Middle frontal gyrus (tissue), 1 donor: ENCODE data around the gene ZNF486.
A peak's percentile ranks its signal among the peaks of the same experiment; 100 is the strongest.
"Not testable (repeated sequence)": the region's sequence is repeated elsewhere in the genome, so short reads cannot be mapped to it uniquely, and the experiment has no call there.

Experiments used
- DNase-seq: peaks from one replicate; pipeline ENCODE4 v3.0.0-alpha.2; 2015; ENCODE audit warnings: low spot score; ENCODE audit errors: extremely low spot score

ZNF486 gene

DNA sequence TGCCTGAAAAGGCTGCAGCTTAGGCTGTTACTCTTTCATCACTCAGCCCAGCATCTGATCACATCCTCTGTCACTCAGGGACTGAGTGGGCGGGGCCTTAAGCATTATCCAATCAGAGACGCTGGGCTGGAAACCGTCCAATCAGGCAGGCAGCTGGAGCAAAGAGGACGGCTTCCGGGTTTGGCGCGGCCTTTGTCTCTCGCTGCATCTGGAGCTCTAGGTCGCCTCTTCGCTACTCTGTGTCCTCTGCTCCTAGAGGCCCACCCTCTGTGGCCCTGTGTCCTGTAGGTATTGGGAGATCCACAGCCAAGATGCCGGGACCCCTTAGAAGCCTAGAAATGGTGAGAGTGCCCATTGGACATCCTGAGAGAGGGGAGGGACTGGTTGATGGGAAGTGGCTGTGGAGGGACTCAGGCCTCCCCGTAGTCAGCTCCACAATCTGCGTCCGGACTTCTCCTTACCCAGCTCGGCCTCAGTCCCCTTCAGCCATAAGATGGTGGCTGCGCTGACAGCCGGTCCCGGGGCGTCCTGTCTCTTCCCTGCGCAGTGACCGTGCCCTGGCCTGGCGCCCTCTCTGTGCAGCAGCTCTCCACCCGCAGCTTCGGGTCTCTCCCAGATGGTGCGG is at the start of gene ZNF486:
TSS of gene ZNF486 (plus strand) at position 195 of the 625 bp plus-strand sequence. CDS start at position 312, 117 bp downstream.
- DNase-seq = peak; percentile 93

DNA sequence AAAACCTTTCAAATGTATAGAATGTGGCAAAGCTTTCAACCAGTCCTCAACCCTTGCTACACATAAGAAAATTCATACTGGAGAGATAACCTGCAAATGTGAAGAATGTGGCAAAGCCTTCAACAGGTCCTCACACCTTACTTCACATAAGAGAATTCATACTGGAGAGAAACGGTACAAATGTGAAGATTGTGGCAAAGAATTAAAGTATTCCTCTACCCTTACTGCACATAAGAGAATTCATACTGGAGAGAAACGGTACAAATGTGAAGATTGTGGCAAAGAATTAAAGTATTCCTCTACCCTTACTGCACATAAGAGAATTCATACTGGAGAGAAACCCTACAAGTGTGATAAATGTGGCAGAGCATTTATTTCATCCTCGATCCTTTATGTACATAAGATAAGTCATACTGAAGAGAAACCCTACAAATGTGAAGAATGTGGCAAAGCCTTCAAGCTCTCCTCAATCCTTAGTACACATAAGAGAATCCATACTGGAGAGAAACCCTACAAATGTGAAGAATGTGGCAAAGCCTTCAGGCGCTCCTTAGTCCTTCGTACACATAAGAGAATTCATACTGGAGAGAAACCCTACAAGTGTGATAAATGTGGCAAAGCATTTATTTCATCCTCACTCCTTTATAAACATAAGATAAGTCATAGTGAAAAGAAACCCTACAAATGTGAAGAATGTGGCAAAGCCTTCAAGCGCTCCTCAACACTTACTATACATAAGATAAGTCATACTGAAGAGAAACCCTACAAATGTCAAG is 48.8 kb upstream of the ZNF486 start:
- not testable (repeated sequence) for DNase-seq

DNA sequence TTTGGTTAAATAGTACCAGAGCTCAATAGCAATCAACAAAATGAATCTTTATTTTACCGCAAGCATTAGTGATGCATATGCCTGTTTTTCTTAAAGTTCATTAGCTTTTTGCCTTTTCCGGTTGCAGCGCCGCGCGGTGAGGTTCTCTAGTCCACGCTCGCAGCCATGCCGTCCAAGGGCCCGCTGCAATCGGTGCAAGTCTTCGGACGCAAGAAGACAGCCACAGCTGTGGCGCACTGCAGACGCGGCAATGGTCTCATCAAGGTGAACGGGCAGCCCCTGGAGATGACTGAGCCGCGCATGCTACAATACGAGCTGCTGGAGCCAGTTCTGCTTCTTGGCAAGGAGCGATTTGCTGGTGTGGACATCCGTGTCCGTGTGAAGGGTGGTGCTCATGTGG is 42.1 kb upstream of the ZNF486 start:
- no peak for DNase-seq

DNA sequence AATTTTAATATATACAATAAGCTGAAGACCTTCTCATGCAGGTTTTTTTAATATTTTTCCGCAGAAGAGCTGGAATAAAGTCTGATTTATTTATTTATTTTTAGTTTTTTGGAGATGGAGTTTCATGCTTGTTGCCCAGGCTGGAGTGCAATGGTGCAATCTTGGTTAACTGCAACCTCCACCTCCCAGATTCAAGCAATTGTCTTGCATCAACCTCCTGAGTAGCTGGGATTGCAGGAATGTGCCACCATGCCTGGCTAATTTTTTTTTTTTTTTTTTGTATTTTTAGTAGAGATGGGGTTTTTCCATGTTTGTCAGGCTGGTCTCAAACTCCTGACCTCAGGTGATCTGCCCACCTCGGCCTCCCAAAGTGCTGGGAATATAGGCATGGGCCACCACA is 34.1 kb upstream of the ZNF486 start:
- DNase-seq = not testable (repeated sequence)

DNA sequence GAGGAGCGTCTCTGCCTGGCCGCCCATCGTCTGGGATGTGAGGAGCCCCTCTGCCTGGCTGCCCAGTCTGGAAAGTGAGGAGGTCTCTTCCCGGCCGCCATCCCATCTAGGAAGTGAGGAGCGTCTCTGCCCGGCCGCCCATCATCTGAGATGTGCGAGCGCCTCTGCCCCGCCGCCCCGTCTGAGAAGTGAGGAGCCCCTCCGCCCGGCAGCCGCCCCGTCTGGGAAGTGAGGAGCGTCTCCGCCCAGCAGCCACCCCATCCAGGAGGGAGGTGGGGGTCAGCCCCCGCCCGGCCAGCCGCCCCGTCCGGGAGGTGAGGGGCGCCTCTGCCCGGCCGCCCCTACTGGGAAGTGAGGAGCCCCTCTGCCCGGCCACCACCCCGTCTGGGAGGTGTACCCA is 29.3 kb upstream of the ZNF486 start:
- not testable (repeated sequence) for DNase-seq

DNA sequence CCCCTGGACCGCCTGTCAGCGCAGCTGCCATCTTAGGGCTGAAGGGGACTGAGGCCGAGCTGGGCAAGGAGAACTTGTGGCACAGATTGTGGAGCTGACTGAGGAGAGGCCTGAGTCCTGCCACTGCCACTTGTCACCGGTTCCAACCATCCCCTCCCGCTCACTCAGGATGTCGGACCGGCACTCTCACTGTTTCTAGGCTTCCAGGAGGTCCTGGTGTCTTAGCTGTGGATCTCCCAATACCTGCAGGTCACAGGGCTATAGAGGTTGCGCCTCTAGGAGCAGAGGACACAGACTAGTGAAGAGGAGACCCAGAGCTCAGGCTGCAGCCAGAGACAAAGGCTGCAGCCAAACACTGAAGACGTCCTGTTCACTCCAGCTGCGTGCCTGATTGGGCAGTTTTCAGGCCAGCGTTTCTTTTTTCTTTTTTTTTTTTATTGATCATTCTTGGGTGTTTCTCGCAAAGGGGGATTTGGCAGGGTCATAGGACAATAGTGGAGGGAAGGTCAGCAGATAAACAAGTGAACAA is 15.3 kb upstream of the ZNF486 start:
- DNase-seq = no peak

DNA sequence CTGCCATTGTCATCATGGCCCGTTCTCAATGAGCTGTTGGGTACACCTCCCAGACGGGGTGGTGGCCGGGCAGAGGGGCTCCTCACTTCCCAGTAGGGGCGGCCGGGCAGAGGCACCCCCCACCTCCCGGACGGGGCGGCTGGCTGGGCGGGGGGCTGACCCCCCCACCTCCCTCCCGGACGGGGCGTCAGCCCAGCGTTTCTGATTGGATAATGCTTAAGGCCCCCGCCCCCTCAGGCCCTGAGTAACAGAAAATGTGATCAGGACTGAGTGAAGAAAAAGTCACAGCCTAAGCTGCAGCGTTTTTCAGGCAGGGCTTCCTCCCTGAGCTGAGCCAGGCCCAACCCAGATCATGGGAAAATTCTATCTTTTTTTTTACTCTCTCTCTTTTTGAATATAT is 14.5 kb upstream of the ZNF486 start:
- DNase-seq = not testable (repeated sequence)

DNA sequence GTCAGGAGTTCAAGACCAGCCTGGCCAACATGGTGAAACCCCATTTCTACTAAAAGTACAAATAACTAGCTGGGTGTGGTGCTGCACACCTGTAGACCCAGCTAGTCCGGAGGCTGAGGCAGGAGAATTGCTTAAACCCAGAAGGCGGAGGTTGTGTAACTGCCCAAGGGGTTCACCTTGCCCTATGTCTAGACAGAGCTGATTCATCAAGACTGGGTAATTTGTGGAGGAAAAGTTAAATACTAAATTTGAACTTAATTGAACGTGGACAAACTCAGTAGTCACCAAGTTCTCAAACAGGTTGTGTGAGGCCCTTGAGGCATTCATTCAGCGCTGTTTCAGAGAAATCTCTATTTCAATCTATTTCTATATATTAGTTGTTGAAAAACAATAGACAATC is 13.7 kb upstream of the ZNF486 start:
- no peak for DNase-seq

DNA sequence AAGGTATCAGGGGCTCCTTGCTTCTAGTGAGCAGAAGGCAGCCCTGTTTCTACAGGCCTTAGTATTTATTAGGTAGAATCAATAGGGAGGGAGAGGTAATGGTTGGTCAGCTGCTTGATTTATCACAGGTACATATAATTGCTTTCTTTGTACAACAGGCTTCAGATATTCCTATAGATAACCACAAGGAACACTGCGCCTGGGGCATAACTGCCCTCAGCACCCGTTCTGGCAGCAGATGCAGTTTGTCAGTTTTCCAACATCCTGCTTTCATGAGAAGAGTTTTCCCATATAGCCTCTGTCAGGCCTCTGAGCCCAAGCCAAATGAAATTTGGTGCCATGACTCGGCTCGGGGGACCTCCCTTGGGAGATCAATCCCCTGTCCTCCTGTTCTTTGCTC is 12.4 kb upstream of the ZNF486 start:
- DNase-seq = no peak

DNA sequence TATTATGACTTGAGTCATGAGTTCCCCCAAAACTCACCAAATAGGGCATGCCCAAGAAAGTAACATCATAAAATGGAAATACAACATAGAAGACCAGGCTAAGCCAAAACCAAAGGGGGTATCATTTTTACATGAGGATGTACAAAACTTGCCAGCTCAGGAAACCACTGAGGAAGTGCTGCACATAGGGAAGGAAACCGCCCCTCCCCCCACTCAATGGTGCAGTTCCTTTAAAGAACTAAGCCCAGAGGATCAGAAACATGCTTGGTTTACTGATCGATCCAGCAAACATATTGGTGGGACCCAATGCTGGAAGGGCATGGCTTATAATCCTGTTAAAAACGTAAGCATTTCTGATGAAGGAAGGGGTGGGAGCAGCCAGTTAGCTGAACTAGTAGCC is 4.2 kb upstream of the ZNF486 start:
- no peak for DNase-seq

DNA sequence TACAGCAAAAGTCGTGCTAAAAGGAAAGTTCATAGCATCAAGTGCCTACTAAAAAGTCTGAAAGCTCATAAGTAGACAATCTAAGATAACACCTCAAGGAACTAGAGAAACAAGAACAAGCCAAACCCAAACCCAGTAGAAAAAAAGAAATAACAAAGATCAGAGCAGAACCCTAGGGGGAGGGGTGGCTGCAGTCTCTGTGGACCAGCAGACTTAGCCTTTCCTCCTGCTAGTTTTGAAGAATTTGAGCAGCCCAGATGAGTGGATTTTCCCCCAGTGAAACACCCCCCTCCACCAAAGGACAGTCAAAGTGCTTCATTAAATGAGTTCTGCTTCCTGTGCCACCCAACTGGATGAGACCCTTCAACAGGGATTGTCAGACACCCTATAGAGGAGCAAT is 2.6 kb upstream of the ZNF486 start:
- no peak for DNase-seq

DNA sequence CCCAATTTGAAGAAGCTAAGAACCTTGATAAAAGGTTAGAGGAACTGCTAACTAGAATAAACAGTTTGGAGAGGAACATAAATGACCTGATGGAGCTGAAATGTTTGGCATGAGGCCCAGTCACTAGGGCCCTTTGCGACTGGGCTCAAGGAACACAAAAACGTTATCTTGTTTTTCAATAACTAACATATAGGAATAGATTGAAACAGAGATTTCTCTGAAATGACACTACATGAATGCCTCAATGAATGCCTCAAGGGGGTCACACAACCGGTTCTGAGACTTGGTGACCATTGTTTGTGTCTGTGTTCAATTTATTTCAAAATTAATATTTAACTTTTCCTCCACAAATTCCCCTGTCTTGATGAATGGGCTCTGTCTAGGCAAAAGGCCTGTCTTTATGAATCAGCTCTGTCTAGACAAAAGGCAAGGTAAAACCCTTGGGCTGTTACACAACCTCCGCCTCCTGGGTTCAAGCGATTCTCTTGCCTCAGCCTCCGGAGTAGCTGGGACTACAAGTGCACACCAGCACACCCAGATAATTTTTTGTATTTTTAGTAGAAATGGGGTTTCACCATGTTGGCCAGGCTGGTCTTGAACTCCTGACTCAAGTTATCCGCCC is 932 bp upstream of the ZNF486 start:
- DNase-seq = no peak

DNA sequence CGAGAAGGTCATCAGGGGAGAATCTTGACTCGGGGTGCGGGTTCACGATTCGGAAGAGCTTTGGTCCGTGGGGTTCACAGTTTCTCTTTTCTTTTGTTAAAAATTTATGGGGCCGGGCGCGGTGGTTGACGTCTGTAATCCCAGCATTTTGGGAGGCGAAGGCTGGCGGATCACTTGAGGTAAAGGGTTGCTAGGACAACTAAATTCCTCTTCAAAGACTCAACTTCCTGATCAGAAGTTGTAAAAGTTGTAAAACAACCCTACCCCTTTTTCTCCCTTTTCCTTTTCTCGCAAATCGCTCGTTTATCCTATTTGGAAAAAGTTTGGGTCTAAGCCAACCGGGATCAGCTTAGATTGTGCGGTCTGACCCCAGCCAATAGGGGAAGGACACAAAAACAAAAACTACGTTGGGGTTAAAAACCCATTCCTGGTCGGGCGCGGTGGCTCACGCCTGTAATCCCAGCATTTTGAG is 673 bp downstream of the ZNF486 start:
- no peak for DNase-seq

DNA sequence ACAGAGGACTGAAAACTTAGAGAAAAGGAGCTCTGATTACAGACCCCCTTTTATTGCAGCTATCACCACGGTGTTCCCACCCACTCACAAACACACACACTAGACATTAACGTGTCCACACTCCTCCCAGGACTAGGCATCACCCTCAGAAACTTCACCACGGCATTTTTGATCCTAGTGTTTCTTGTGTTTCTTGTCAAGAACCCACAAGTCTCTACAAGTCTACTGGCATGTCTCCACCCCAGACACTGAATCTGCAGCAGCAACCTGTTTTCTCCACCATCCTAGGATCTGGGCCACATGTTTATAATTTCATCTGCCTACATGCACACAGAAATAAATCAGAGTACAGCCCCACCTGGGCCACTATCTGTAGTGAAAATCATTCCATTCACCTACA is 4.3 kb downstream of the ZNF486 start:
- DNase-seq = no peak

DNA sequence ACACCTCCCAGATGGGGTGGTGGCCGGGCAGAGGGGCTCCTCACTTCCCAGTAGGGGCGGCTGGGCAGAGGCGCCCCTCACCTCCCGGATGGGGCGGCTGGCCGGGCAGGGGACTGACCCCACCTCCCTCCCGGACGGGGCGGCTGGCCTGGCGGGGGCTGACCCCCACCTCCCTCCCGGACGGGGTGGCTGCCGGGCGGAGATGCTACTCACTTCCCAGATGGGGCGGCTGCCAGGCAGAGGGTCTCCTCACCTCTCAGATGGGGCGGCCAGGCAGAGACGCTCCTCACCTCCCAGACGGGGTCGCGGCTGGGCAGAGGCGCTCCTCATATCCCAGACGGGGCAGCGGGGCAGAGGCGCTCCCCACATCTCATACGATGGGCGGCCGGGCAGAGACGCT is 8.8 kb downstream of the ZNF486 start:
- DNase-seq = not testable (repeated sequence)

DNA sequence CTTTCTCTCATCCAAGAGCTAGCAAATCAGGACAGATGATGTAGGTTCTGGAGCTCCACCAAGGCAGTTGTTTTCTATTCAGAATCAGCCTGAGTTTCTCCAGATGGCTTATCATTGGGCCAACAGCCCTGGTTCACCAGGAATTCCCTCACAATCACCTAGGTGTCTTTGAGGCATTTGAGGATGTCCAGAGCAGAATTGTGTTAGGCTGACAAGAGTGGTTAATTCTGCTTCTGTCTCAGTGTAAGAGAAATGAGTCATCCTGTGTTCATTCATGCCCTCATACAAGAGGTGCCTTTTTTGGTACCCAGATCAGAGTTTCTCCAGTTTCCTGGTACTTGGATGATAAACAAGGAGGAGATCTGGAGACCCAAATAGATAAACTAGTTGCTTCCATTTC is 12.9 kb downstream of the ZNF486 start:
- DNase-seq = not testable (repeated sequence)

DNA sequence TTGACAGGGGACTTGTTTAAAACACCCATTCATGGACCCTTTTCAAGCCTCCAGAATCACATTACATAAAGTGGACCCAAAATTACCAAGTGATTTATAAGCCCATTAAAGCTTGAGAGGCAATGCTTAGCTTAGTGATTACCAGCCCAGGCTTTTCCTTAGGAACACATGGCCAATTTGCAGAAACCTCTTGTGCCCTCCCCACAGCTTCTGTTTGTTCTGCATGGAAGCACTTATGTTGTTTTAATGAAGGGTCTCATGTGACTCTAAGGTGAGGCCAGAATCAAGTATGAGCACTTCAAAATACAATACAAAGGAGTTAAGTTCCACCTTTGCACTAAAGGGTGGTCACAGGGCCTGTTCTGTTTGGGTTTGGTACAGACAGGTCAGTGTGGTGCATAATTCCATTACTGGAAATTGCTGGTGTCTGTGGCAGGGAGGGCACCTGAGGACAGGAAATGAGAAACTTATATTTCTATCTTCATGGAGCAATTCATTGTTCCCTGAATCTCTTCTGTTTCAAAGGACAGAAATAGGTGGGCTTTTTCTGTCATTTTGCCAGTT is 15.3 kb downstream of the ZNF486 start:
- no peak for DNase-seq

DNA sequence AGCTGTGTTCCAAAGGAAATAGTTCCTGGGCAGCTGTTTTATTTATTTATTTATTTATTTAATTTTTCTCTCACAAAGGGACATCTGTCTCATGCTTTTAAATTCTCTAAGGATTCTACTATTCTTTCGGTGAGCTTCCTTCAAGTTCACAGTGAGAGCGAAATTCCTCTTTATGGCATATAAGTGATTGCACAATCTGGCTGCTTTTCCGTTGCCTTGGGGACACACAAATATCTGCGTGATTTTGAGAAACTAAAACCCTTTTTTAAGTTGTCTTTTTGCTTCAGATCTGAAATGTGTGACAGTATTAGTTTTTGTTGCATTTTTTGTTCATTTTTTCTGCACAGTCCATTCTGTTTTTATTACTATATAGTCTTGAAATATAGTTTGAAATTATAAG is 19.2 kb downstream of the ZNF486 start:
- no peak for DNase-seq

DNA sequence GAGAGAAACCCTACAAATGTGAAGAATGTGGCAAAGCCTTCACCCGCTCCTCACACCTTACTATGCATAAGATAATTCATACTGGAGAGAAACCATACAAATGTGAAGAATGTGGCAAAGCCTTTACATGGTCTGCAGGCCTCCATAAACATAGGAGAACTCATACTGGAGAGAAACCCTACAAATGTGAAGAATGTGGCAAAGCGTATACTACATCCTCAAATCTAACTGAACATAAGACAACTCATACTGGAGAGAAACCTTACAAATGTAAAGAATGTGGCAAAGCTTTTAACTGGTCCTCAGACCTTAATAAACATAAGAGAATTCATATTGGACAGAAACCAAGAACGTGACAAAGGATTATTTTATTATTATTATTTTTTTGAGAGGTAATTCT is 30.7 kb downstream of the ZNF486 start:
- DNase-seq = no peak

DNA sequence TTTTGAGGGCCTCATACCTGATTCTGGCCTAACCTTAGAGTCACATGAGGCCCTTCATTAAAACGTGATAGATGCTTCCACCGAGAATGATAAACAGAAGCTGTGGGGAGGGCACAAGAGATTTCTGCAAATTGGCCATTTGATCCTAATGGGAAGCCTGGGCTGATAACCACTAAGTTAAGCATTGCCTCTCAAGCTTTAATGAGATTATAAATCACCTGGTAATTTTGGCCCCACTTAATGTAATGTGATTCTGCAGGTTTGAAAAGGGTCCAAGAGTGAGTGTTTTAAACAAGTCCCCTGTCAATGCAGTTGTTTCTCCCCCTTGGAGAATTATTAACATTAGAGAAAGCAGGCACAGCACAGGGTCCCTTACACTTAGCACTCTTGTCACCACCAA is 42.0 kb downstream of the ZNF486 start:
- no peak for DNase-seq

DNA sequence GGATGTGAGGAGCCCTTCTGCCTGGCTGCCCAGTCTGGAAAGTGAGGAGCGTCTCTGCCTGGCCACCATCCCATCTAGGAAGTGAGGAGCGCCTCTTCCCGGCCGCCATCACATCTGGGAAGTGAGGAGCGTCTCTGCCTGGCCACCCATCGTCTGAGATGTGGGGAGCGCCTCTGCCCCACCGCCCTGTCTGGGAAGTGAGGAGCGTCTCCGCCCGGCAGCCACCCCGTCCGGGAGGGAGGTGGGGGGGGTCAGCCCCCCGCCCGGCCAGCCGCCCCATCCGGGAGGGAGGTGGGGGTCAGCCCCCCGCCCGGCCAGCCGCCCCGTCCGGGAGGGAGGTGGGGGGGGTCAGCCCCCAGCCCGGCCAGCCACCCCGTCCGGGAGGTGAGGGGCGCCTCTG is 47.4 kb downstream of the ZNF486 start:
- DNase-seq = not testable (repeated sequence)

DNA sequence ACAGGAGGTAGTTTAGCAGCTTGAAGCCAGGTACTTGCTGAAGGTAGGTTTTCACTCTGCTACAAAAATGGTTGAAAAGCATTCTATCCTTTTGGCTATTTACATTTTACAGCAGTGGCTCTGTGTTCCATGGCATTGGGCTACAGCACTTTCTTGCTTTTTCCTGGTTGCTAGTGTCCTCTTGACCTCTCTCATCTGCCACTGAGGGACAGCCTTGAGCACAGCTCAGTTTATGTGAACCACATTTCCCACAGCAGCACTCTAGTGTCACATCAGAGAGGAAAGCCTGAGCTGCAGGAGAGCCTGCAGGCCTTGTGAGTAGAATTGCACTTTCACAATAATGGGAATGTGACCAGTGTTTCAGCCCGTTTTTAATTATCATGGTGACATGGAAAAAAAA is 54.6 kb downstream of the ZNF486 start:
- not testable (repeated sequence) for DNase-seq
